HCT116 (cell line): ENCODE results near the gene DNAJA4.

ENCODE experiments used
- EZH2 ChIP-seq: fragments of 200-600 bp; sonication (generic); IDR thresholded peaks from 2 replicates; pipeline ENCODE4 v1.6.1; 2017; ENCODE audit warnings: antibody characterized with exemption, mixed run types
- FOSL1 ChIP-seq: IDR thresholded peaks from 2 replicates; pipeline ENCODE4 v1.6.1; 2012; ENCODE audit warnings: low read depth
- POLR2A ChIP-seq: IDR thresholded peaks from 2 replicates; pipeline ENCODE4 v1.7.0; 2011; ENCODE audit warnings: borderline replicate concordance; ENCODE audit not compliant: insufficient read depth, insufficient read length; ENCODE audit errors: extremely low read depth
- POLR2AphosphoS5 ChIP-seq: IDR thresholded peaks from 2 replicates; pipeline ENCODE4 v1.6.1; 2011; ENCODE audit warnings: mild to moderate bottlenecking, low read depth, low read length, moderate library complexity
- RAD21 ChIP-seq: IDR thresholded peaks from 2 replicates; pipeline ENCODE4 v1.6.1; 2012; ENCODE audit warnings: low read depth, mild to moderate bottlenecking
- SP1 ChIP-seq: IDR thresholded peaks from 2 replicates; pipeline ENCODE4 v1.6.1; 2012; ENCODE audit warnings: low read depth
- SRF ChIP-seq: IDR thresholded peaks from 2 replicates; pipeline ENCODE4 v1.6.1; 2012; ENCODE audit warnings: low read depth
- ZNF274 ChIP-seq: fragments of 200-500 bp; sonication (Bioruptor generic); IDR thresholded peaks from 2 replicates; pipeline ENCODE4 v1.6.1; 2014; ENCODE audit warnings: mild to moderate bottlenecking, low read depth, low read length, inconsistent platforms
- TF ChIP-seq, protein P1 (sequence below): IDR thresholded peaks from 2 replicates; pipeline ENCODE4 v1.6.1; 2011; ENCODE audit warnings: mild to moderate bottlenecking, low read length, moderate library complexity; ENCODE audit not compliant: insufficient replicate concordance; ENCODE audit errors: extremely low read depth
- TF ChIP-seq, protein P2 (sequence below), 3 experiments: fragments of 200-600 bp in 1 of 3; sonication (generic) in 1 of 3; IDR thresholded peaks in 2 of 3; conservative IDR thresholded peaks in 1 of 3; 2 replicates each; pipeline ENCODE4 v1.5.1; 2012 to 2017; ENCODE audit warnings: low read depth in 2 of 3, low read length in 2 of 3, antibody characterized with exemption in 1 of 3, borderline replicate concordance in 1 of 3, control low read depth in 1 of 3, mild to moderate bottlenecking in 1 of 3, mixed read lengths in 1 of 3, mixed run types in 1 of 3, moderate library complexity in 1 of 3; ENCODE audit not compliant: insufficient read depth in 1 of 3

DNA sequence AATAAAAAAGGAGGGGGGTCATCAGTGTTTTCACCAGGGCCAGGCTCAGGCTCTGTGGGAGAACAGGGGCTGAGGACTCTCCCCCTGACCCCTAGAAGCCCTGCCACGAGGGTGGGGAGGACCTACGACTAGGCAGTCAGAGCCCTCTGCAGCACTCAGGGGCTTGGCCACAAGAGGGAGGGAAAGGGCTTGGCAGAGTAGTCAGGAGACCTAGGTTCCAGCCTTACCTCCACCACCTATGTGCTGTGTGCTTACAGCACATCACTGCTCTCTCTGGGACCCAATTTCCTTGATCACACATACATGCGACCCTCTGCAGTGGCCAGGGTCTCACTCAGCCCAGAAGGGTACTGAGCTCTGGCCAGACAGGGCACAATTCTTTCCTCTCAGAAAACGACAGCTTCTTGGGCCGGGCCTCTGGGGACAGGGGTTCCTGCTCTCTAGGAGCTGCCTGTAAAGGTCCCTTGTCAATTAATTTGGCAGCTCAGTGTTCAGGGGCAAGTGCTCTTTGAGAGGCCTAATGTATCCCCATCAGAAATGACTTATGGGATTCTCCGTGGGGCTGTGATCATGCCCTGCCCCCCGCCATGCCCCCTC lies 51.4 kb downstream of the DNAJA4 start:
- TF ChIP-seq POLR2AphosphoS5 (no peak), SP1 (no peak), POLR2A (no peak), RAD21 (peak; percentile 70), FOSL1 (no peak), SRF (no peak), EZH2 (no peak), ZNF274 (no peak)
- TF ChIP-seq, protein P1, sequence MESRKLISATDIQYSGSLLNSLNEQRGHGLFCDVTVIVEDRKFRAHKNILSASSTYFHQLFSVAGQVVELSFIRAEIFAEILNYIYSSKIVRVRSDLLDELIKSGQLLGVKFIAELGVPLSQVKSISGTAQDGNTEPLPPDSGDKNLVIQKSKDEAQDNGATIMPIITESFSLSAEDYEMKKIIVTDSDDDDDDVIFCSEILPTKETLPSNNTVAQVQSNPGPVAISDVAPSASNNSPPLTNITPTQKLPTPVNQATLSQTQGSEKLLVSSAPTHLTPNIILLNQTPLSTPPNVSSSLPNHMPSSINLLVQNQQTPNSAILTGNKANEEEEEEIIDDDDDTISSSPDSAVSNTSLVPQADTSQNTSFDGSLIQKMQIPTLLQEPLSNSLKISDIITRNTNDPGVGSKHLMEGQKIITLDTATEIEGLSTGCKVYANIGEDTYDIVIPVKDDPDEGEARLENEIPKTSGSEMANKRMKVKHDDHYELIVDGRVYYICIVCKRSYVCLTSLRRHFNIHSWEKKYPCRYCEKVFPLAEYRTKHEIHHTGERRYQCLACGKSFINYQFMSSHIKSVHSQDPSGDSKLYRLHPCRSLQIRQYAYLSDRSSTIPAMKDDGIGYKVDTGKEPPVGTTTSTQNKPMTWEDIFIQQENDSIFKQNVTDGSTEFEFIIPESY, result no peak
- TF ChIP-seq, protein P2, sequence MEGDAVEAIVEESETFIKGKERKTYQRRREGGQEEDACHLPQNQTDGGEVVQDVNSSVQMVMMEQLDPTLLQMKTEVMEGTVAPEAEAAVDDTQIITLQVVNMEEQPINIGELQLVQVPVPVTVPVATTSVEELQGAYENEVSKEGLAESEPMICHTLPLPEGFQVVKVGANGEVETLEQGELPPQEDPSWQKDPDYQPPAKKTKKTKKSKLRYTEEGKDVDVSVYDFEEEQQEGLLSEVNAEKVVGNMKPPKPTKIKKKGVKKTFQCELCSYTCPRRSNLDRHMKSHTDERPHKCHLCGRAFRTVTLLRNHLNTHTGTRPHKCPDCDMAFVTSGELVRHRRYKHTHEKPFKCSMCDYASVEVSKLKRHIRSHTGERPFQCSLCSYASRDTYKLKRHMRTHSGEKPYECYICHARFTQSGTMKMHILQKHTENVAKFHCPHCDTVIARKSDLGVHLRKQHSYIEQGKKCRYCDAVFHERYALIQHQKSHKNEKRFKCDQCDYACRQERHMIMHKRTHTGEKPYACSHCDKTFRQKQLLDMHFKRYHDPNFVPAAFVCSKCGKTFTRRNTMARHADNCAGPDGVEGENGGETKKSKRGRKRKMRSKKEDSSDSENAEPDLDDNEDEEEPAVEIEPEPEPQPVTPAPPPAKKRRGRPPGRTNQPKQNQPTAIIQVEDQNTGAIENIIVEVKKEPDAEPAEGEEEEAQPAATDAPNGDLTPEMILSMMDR (IDR thresholded peaks at IDR 0.05 in 2 of 3, conservative IDR thresholded peaks at IDR 0.05 in 1 of 3; ENCODE audit: borderline replicate concordance in 1 of 3, insufficient read depth in 1 of 3, low read depth in 2 of 3, low read length in 2 of 3), result peak; percentile 45 to 65 (median 47); a peak in 5 of 6 replicates
